ENCODE measurements around the gene TACO1.

DNA sequence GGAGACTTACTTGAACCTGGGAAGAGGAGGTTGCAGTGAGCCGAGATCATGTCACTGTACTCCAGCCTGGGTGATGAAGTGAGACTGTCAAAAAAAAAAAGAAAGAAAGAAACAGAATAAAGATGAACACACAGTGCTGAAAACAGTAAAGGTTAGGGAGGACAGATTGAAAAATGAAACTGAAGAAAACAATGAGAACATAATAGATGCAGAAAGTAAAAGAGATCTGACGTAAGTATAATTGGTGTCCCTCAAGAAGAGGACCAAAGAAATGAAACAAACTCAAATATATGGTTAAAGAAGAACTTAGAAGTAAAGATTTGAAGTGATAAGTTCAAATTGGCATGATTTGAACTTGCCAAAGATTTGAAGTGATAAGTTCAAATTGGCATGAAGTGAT is 43.3 kb upstream of the TACO1 start:
- TF ChIP-seq ZNF169 (tag by site-specific recombination; IDR thresholded peaks at IDR 0.05) (no peak), ZNF768 (tag by site-specific recombination; IDR thresholded peaks at IDR 0.05) (no peak)
- TF ChIP-seq, protein P1, sequence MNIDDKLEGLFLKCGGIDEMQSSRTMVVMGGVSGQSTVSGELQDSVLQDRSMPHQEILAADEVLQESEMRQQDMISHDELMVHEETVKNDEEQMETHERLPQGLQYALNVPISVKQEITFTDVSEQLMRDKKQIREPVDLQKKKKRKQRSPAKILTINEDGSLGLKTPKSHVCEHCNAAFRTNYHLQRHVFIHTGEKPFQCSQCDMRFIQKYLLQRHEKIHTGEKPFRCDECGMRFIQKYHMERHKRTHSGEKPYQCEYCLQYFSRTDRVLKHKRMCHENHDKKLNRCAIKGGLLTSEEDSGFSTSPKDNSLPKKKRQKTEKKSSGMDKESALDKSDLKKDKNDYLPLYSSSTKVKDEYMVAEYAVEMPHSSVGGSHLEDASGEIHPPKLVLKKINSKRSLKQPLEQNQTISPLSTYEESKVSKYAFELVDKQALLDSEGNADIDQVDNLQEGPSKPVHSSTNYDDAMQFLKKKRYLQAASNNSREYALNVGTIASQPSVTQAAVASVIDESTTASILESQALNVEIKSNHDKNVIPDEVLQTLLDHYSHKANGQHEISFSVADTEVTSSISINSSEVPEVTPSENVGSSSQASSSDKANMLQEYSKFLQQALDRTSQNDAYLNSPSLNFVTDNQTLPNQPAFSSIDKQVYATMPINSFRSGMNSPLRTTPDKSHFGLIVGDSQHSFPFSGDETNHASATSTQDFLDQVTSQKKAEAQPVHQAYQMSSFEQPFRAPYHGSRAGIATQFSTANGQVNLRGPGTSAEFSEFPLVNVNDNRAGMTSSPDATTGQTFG (tag by site-specific recombination; IDR thresholded peaks at IDR 0.05; ENCODE audit: borderline replicate concordance), result no peak
- TF ChIP-seq, protein P2, sequence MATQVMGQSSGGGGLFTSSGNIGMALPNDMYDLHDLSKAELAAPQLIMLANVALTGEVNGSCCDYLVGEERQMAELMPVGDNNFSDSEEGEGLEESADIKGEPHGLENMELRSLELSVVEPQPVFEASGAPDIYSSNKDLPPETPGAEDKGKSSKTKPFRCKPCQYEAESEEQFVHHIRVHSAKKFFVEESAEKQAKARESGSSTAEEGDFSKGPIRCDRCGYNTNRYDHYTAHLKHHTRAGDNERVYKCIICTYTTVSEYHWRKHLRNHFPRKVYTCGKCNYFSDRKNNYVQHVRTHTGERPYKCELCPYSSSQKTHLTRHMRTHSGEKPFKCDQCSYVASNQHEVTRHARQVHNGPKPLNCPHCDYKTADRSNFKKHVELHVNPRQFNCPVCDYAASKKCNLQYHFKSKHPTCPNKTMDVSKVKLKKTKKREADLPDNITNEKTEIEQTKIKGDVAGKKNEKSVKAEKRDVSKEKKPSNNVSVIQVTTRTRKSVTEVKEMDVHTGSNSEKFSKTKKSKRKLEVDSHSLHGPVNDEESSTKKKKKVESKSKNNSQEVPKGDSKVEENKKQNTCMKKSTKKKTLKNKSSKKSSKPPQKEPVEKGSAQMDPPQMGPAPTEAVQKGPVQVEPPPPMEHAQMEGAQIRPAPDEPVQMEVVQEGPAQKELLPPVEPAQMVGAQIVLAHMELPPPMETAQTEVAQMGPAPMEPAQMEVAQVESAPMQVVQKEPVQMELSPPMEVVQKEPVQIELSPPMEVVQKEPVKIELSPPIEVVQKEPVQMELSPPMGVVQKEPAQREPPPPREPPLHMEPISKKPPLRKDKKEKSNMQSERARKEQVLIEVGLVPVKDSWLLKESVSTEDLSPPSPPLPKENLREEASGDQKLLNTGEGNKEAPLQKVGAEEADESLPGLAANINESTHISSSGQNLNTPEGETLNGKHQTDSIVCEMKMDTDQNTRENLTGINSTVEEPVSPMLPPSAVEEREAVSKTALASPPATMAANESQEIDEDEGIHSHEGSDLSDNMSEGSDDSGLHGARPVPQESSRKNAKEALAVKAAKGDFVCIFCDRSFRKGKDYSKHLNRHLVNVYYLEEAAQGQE (tag by site-specific recombination; IDR thresholded peaks at IDR 0.05), result no peak
